Transverse colon (tissue), 4 donors: ENCODE results near the gene TRAK1. TPM values are rescaled to one million over a fixed set of nuclear protein-coding genes. Genes with fewer than 3 reads are reported as not detected.

Source experiments
- DNase-seq: peaks from one replicate; pipeline ENCODE4 v3.0.0-alpha.2; 2019
- H3K27ac ChIP-seq, 4 donors: fragments of 200-600 bp; sonication (generic); 2 replicates each; pipeline ENCODE4 v1.5.1; 2016 to 2018; ENCODE audit warnings: inconsistent platforms in 4 of 4
- H3K27me3 ChIP-seq: fragments of 200-600 bp; sonication (generic); 2 replicates; pipeline ENCODE4 v1.5.1; 2017; ENCODE audit warnings: inconsistent platforms
- H3K36me3 ChIP-seq, 4 donors: fragments of 200-600 bp; sonication (generic); 2 replicates each; pipeline ENCODE4 v1.5.1; 2017 to 2019; ENCODE audit warnings: inconsistent platforms in 4 of 4
- H3K4me1 ChIP-seq, 4 donors: fragments of 200-600 bp; sonication (generic); 2 replicates each; pipeline ENCODE4 v1.5.1; 2017 to 2020; ENCODE audit warnings: inconsistent platforms in 4 of 4
- H3K4me3 ChIP-seq, 4 donors: fragments of 200-600 bp; sonication (generic); 1 replicate in 1 of 4; 2 replicates in 3 of 4; pipeline versions ENCODE4 v1.5.1 to v1.6.1; 2017 to 2019; ENCODE audit warnings: inconsistent platforms in 4 of 4
- H3K9me3 ChIP-seq, 2 donors: fragments of 200-600 bp; sonication (generic); 2 replicates each; pipeline ENCODE4 v1.5.1; 2017 to 2019; ENCODE audit warnings: inconsistent platforms in 2 of 2
- CTCF ChIP-seq, 5 experiments: fragments of 200-600 bp in 3 of 5; fragments of 450-650 bp in 2 of 5; sonication (generic) in 3 of 5; IDR thresholded peaks; 1 replicate in 2 of 5; 2 replicates in 3 of 5; pipeline ENCODE4 v1.5.1; 2016 to 2017; ENCODE audit warnings: antibody characterized with exemption in 5 of 5, inconsistent platforms in 3 of 5, mild to moderate bottlenecking in 2 of 5, moderate library complexity in 1 of 5
- EP300 ChIP-seq: sonication (generic); formaldehyde crosslinking; IDR thresholded peaks from one replicate; pipeline ENCODE4 v1.6.1; 2017; ENCODE audit warnings: antibody characterized with exemption, low read depth
- POLR2A ChIP-seq: fragments of 450-650 bp; IDR thresholded peaks from one replicate; pipeline ENCODE4 v1.6.1; 2016; ENCODE audit warnings: antibody characterized with exemption, mild to moderate bottlenecking, moderate library complexity
- POLR2AphosphoS5 ChIP-seq, 3 donors: sonication (generic); formaldehyde crosslinking; IDR thresholded peaks; one replicate each; pipeline ENCODE4 v1.6.1; 2016; ENCODE audit warnings: antibody characterized with exemption in 3 of 3
- WGBS, 2 donors: methylation state at CpG; one replicate each; pipeline ENCODE4 v1.1.5; 2018; ENCODE audit warnings: low coverage in 1 of 2; 5-methylcytosine and 5-hydroxymethylcytosine counted together
- in situ Hi-C, 4 donors: fragments of 200-750 bp; cut with MboI; loops; one replicate each; pipeline versions ENCODE4 v1.15.0 to v1.15.1; 2017; ENCODE audit warnings: low sequenced_read_pairs in 3 of 4, low pct_ligation_motif_present in 1 of 4, low pct_unique_long_range_greater_than_20kb in 1 of 4
- intact Hi-C: fragments of 100-400 bp; cut with DNase I; formaldehyde crosslinking; loops from one replicate; pipeline ENCODE4 v1.15.1; 2023; ENCODE audit warnings: low total_unique reads
- total RNA-seq, 4 donors: library from RNA; depleted of rRNA; stranded (reverse); fragments of >200 nt; gene quantifications; one replicate each; pipeline ENCODE4 v1.1.0, GENCODE V29; 2016

The TRAK1 gene
- total RNA-seq, 4 donors from 2014 or later: 91.7 to 247 (median 115) TPM

GRCh38 chr3:42188376-42188775, 97.2 kb downstream of the TRAK1 start:
- Histone ChIP-seq H3K36me3 (peaks cover 0 to 13% (median 4%) of the 10 kb centered on the region in 4 donors), H3K4me1 (peaks cover 0 to 4% (median 2%) of the 10 kb centered on the region in 4 donors), H3K4me3 (no peak overlapping the region), H3K27me3 (no peaks in the 10 kb centered on the region), H3K9me3 (no peaks in the 10 kb centered on the region), H3K27ac (no peak overlapping the region)
- TF ChIP-seq POLR2A (no peak), EP300 (no peak), CTCF (IDR thresholded peaks at IDR 0.05) (no peak), POLR2AphosphoS5 (IDR thresholded peaks at IDR 0.05) (no peak)
- WGBS, 2 donors: 100% methylated on average over 1 of the region's 1 CpG; no CpG with 5 or more reads in 1 of the 2 donors
- intact Hi-C loops (loop anchor here (10.0 kb wide), 1 partner anchor 74 kb away; no protein-coding TSS in a partner anchor), in situ Hi-C loops (loop anchor here in 2 of 4 donors (5.0 to 10.0 kb wide), 2 partner anchors 66 to 294 kb away; no protein-coding TSS in a partner anchor)
- no peak for DNase-seq

GRCh38 chr3:42189001-42189460, 97.9 kb downstream of the TRAK1 start:
- H3K4me3 ChIP-seq: no peak overlapping the region
- TF ChIP-seq EP300 (no peak), POLR2A (no peak), CTCF (IDR thresholded peaks at IDR 0.05) (no peak), POLR2AphosphoS5 (IDR thresholded peaks at IDR 0.05) (no peak)
- in situ Hi-C loops (loop anchor here in 2 of 4 donors (5.0 to 10.0 kb wide), 2 partner anchors 67 to 294 kb away; no protein-coding TSS in a partner anchor), intact Hi-C loops (loop anchor here (10.0 kb wide), 1 partner anchor 74 kb away; no protein-coding TSS in a partner anchor)
- H3K27me3 ChIP-seq: no peaks in the 10 kb centered on the region
- 66 to 80% methylated on average over 1 to 6 of the region's 6 CpGs for WGBS, 2 donors
- no peaks in the 10 kb centered on the region for H3K9me3 ChIP-seq
- peaks cover 0 to 18% (median 7%) of the 10 kb centered on the region in 4 donors for H3K36me3 ChIP-seq
- H3K27ac ChIP-seq: no peak overlapping the region
- DNase-seq: no peak
- peaks cover 0 to 4% (median 0%) of the 10 kb centered on the region in 4 donors for H3K4me1 ChIP-seq

- intact Hi-C loops: loop anchor here (10.0 kb wide), 1 partner anchor 75 kb away; no protein-coding TSS in a partner anchor
- H3K4me1 ChIP-seq: peaks cover 0 to 4% (median 0%) of the 10 kb centered on the region in 4 donors
- no peak overlapping the region for H3K27ac ChIP-seq
- H3K4me3 ChIP-seq: no peak overlapping the region
- no peaks in the 10 kb centered on the region for H3K27me3 ChIP-seq
- peaks cover 0 to 21% (median 7%) of the 10 kb centered on the region in 4 donors for H3K36me3 ChIP-seq
- no peaks in the 10 kb centered on the region for H3K9me3 ChIP-seq
- in situ Hi-C loops: loop anchor here in 3 of 4 donors (5.0 to 10.0 kb wide), 3 partner anchors 67 to 295 kb away; no protein-coding TSS in a partner anchor
- 58% methylated on average over 6 of the region's 6 CpGs; no CpG with 5 or more reads in 1 of the 2 donors for WGBS, 2 donors
- DNase-seq: no peak
- TF ChIP-seq POLR2A (no peak), POLR2AphosphoS5 (IDR thresholded peaks at IDR 0.05) (no peak), EP300 (no peak), CTCF (IDR thresholded peaks at IDR 0.05) (no peak)
Observed at GRCh38 chr3:42189736-42190135, 98.6 kb downstream of the TRAK1 start.

- TF ChIP-seq POLR2A: no peak
- peak; percentile 80 to 90 (median 85) for TF ChIP-seq CTCF (IDR thresholded peaks at IDR 0.05)
- Histone ChIP-seq H3K27ac (no peak overlapping the region), H3K4me3 (no peak overlapping the region), H3K9me3 (no peaks in the 10 kb centered on the region), H3K27me3 (no peaks in the 10 kb centered on the region), H3K4me1 (peaks cover 0 to 4% (median 0%) of the 10 kb centered on the region in 4 donors), H3K36me3 (peaks cover 0 to 28% (median 12%) of the 10 kb centered on the region in 4 donors)
- in situ Hi-C loops (loop anchor here in 1 of 4 donors (10.0 kb wide), 1 partner anchor 76 kb away; no protein-coding TSS in a partner anchor), intact Hi-C loops (no loop called here)
- DNase-seq: peak; percentile 78
- 48 to 67% methylated on average over 6 to 11 of the region's 11 CpGs for WGBS, 2 donors
Observed at GRCh38 chr3:42190701-42191442, 99.7 kb downstream of the TRAK1 start.
